GM23338 (cell line): ENCODE results near the gene THSD4. TPM values are rescaled to one million over a fixed set of nuclear protein-coding genes. Genes with fewer than 3 reads are reported as not detected.

Source experiments
- ATAC-seq: fragments of 200-7000 bp; cut with Tn5 transposase; 3 replicates; pipeline ENCODE4 v1.9.1; 2020
- DNase-seq: peaks from one replicate; pipeline ENCODE4 v3.0.0-alpha.2; 2015; ENCODE audit warnings: low spot score
- H2AFZ ChIP-seq: fragments of 200-600 bp; sonication (generic); 2 replicates; pipeline ENCODE4 v1.8.0; 2016; ENCODE audit warnings: antibody characterized with exemption, mild to moderate bottlenecking, moderate library complexity
- H3F3A ChIP-seq: fragments of 200-600 bp; sonication (generic); replicated peaks from 2 replicates; pipeline ENCODE4 v1.8.0; 2017; ENCODE audit warnings: antibody characterized with exemption, mixed run types, low read depth
- H3K27ac ChIP-seq: fragments of 200-600 bp; sonication (generic); 2 replicates; pipeline ENCODE4 v1.6.1; 2016; ENCODE audit warnings: low read depth
- H3K27me3 ChIP-seq: fragments of 200-600 bp; sonication (generic); 2 replicates; pipeline ENCODE4 v1.8.0; 2016; ENCODE audit warnings: mild to moderate bottlenecking, mixed run types, moderate library complexity; ENCODE audit not compliant: insufficient read depth
- H3K36me3 ChIP-seq: fragments of 200-600 bp; sonication (generic); 2 replicates; pipeline ENCODE4 v1.8.0; 2016; ENCODE audit warnings: mild to moderate bottlenecking; ENCODE audit not compliant: insufficient read depth
- H3K4me1 ChIP-seq: fragments of 200-600 bp; sonication (generic); 2 replicates; pipeline ENCODE4 v1.8.0; 2016; ENCODE audit warnings: mild to moderate bottlenecking, moderate library complexity; ENCODE audit not compliant: insufficient read depth
- H3K4me2 ChIP-seq: fragments of 200-600 bp; sonication (generic); 2 replicates; pipeline ENCODE4 v1.7.1; 2017; ENCODE audit warnings: mixed run types
- H3K4me3 ChIP-seq: fragments of 200-600 bp; sonication (generic); 2 replicates; pipeline ENCODE4 v1.6.1; 2016; ENCODE audit warnings: mixed run types
- H3K79me2 ChIP-seq: fragments of 200-600 bp; sonication (generic); replicated peaks from 2 replicates; pipeline ENCODE4 v1.8.0; 2017; ENCODE audit warnings: mild to moderate bottlenecking; ENCODE audit not compliant: insufficient read depth
- H3K9me2 ChIP-seq: fragments of 200-600 bp; sonication (generic); 2 replicates; pipeline ENCODE4 v1.8.0; 2017; ENCODE audit not compliant: insufficient read depth
- H4K20me1 ChIP-seq: fragments of 200-600 bp; sonication (generic); replicated peaks from 2 replicates; pipeline ENCODE4 v1.8.0; 2017; ENCODE audit warnings: mild to moderate bottlenecking; ENCODE audit not compliant: insufficient read depth
- H3K27ac Mint-ChIP-seq: 2 replicates; pipeline ENCODE4 v1.8.0; 2020; ENCODE audit warnings: inconsistent platforms, mild to moderate bottlenecking, moderate library complexity, mixed read lengths
- H3K27me3 Mint-ChIP-seq: 3 replicates; pipeline ENCODE4 v1.8.0; 2022; ENCODE audit warnings: low read depth, mild to moderate bottlenecking, moderate library complexity, mixed read lengths, inconsistent platforms; ENCODE audit not compliant: insufficient read depth, poor library complexity
- H3K36me3 Mint-ChIP-seq: 3 replicates; pipeline ENCODE4 v1.8.0; 2021; ENCODE audit warnings: low read depth, mild to moderate bottlenecking, inconsistent platforms, moderate library complexity, mixed read lengths
- H3K4me1 Mint-ChIP-seq: 3 replicates; pipeline ENCODE4 v1.8.0; 2020; ENCODE audit warnings: mild to moderate bottlenecking, inconsistent platforms, mixed read lengths
- H3K4me3 Mint-ChIP-seq: 3 replicates; pipeline ENCODE4 v1.8.0; 2021; ENCODE audit warnings: moderate library complexity, mild to moderate bottlenecking, inconsistent platforms, mixed read lengths
- H3K9me3 Mint-ChIP-seq: 3 replicates; pipeline ENCODE4 v1.8.0; 2020; ENCODE audit warnings: moderate library complexity, mild to moderate bottlenecking, inconsistent platforms, mixed read lengths
- JUNB ChIP-seq: IDR thresholded peaks from one replicate; pipeline ENCODE4 v1.6.1; 2016; ENCODE audit warnings: antibody characterized with exemption; ENCODE audit not compliant: unreplicated experiment
- POLR2AphosphoS5 ChIP-seq: IDR thresholded peaks from 2 replicates; pipeline ENCODE4 v1.6.1; 2016; ENCODE audit warnings: antibody characterized with exemption, low read depth
- STAT1 ChIP-seq: IDR thresholded peaks from one replicate; pipeline ENCODE4 v1.6.1; 2016; ENCODE audit warnings: antibody characterized with exemption; ENCODE audit not compliant: unreplicated experiment
- ZNF331 ChIP-seq: fragments of 250-450 bp; sonication (Bioruptor Pico); IDR thresholded peaks from 2 replicates; pipeline ENCODE4 v1.5.0; 2020; ENCODE audit warnings: low read depth, mild to moderate bottlenecking, moderate library complexity
- ZNF462 ChIP-seq: fragments of 250-450 bp; sonication (Bioruptor Pico); IDR thresholded peaks from 2 replicates; pipeline ENCODE4 v1.5.0; 2020; ENCODE audit warnings: mild to moderate bottlenecking, moderate library complexity
- polyA plus RNA-seq: library from polyadenylated mRNA; unstranded; fragments of >200 nt; fragmentation: Nextera tagmentation; extraction: Ambion mirVana; gene quantifications from 2 replicates; pipeline ENCODE4 v1.2.1, GENCODE V29; 2016
- total RNA-seq: library from RNA; depleted of rRNA; stranded (reverse); fragments of >200 nt; shearing (Covaris generic); gene quantifications from 2 replicates; pipeline ENCODE4 v1.2.3, GENCODE V29; 2014
- TF ChIP-seq, protein P1 (sequence below): IDR thresholded peaks from one replicate; pipeline ENCODE4 v1.6.1; 2018; ENCODE audit warnings: antibody characterized with exemption; ENCODE audit not compliant: unreplicated experiment

The THSD4 gene
- total and polyA plus RNA-seq, 2 experiments from 2014 or later: 2.0 to 7.4 TPM

DNA sequence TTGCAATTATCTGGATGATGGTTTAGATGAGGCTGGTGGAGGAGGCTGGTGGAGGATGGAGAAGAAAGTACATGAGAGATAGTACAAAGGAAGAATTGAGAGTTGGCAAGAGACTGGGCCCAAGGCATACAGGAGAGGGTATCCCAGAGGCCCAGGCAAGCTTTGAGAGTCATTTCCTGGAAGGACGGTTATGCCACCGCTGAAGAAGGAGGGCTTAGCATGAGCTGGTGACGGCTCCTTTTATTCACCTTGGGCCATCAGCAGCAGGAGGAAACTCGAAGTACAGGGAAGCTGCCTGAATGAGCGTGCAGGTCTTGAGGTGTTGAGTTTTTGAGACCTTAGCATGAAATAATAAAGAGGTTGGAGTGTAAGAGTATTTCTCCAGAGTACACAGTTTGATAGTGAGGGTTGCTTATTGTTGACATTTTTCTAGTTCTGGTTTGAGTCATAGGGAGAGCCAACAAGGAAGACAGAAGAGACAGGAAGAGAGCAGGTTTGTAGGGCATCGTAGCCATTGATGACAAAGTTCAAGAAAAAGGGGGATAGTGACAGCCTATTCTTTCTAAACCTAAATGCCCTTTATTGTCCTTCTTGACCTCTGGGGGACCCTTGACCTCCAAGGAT lies 13.8 kb downstream of the THSD4 start:
- H3K27ac Mint-ChIP-seq: no peak overlapping the region
- no peaks in the 10 kb centered on the region for H3K36me3 Mint-ChIP-seq
- Histone ChIP-seq H3K4me3 (no peak overlapping the region), H3K27ac (no peak overlapping the region), H3K79me2 (no peaks in the 10 kb centered on the region), H3K9me2 (no peaks in the 10 kb centered on the region), H4K20me1 (peaks cover 4% of the 10 kb centered on the region; the same call in 1 of the 2 replicates), H3K27me3 (no peaks in the 10 kb centered on the region), H3K4me2 (no peak overlapping the region), H2AFZ (no peak overlapping the region), H3K4me1 (no peaks in the 10 kb centered on the region), H3K36me3 (no peaks in the 10 kb centered on the region), H3F3A (no peaks in the 10 kb centered on the region)
- H3K9me3 Mint-ChIP-seq: no peaks in the 10 kb centered on the region
- peaks cover 19% of the 10 kb centered on the region for H3K4me1 Mint-ChIP-seq
- H3K4me3 Mint-ChIP-seq: no peak overlapping the region
- ATAC-seq (no peak), DNase-seq (no peak)
- peaks cover 2% of the 10 kb centered on the region for H3K27me3 Mint-ChIP-seq
- TF ChIP-seq JUNB (no peak), STAT1 (no peak), ZNF331 (CRISPR knock-in tag) (no peak), POLR2AphosphoS5 (no peak), ZNF462 (CRISPR knock-in tag) (no peak)
- TF ChIP-seq, protein P1, sequence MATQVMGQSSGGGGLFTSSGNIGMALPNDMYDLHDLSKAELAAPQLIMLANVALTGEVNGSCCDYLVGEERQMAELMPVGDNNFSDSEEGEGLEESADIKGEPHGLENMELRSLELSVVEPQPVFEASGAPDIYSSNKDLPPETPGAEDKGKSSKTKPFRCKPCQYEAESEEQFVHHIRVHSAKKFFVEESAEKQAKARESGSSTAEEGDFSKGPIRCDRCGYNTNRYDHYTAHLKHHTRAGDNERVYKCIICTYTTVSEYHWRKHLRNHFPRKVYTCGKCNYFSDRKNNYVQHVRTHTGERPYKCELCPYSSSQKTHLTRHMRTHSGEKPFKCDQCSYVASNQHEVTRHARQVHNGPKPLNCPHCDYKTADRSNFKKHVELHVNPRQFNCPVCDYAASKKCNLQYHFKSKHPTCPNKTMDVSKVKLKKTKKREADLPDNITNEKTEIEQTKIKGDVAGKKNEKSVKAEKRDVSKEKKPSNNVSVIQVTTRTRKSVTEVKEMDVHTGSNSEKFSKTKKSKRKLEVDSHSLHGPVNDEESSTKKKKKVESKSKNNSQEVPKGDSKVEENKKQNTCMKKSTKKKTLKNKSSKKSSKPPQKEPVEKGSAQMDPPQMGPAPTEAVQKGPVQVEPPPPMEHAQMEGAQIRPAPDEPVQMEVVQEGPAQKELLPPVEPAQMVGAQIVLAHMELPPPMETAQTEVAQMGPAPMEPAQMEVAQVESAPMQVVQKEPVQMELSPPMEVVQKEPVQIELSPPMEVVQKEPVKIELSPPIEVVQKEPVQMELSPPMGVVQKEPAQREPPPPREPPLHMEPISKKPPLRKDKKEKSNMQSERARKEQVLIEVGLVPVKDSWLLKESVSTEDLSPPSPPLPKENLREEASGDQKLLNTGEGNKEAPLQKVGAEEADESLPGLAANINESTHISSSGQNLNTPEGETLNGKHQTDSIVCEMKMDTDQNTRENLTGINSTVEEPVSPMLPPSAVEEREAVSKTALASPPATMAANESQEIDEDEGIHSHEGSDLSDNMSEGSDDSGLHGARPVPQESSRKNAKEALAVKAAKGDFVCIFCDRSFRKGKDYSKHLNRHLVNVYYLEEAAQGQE: no peak
